Measurements from ENCODE around the gene UTRN. TPM values are rescaled to one million over a fixed set of nuclear protein-coding genes. Genes with fewer than 3 reads are reported as not detected.
A peak's percentile ranks its signal among the peaks of the same experiment; 100 is the strongest.

The UTRN gene
- total RNA-seq, 2 experiments from 2014 or later: 17.5 to 18.1 TPM

DNA sequence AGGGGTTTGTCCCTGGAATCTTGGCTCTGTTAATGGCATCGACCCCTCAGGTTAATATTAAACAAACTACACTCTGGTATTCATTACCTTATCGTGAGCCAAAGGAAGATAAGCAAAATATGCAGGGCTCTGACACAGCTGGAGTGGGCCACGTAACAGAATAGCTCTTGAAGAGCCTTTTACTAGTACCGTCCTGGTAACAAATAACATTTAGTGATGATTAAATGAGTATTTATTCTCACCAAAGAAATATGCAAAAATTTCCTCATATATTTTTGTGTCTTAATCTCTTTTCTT is 20.1 kb upstream of the UTRN start:
- no peak overlapping the region for H3K4me2 ChIP-seq (ENCODE audit: low read length)
- BruUV-seq (replicated peaks): no TSS peak
- TF ChIP-seq, protein P1, sequence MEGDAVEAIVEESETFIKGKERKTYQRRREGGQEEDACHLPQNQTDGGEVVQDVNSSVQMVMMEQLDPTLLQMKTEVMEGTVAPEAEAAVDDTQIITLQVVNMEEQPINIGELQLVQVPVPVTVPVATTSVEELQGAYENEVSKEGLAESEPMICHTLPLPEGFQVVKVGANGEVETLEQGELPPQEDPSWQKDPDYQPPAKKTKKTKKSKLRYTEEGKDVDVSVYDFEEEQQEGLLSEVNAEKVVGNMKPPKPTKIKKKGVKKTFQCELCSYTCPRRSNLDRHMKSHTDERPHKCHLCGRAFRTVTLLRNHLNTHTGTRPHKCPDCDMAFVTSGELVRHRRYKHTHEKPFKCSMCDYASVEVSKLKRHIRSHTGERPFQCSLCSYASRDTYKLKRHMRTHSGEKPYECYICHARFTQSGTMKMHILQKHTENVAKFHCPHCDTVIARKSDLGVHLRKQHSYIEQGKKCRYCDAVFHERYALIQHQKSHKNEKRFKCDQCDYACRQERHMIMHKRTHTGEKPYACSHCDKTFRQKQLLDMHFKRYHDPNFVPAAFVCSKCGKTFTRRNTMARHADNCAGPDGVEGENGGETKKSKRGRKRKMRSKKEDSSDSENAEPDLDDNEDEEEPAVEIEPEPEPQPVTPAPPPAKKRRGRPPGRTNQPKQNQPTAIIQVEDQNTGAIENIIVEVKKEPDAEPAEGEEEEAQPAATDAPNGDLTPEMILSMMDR (conservative IDR thresholded peaks at IDR 0.05; ENCODE audit: low read length): no peak
- no peak for TF ChIP-seq EZH2phosphoT487 (IDR thresholded peaks at IDR 0.05; ENCODE audit: borderline replicate concordance, low read depth, low read length)
- H3K4me1 ChIP-seq (ENCODE audit: insufficient read depth, low read length, poor library complexity, severe bottlenecking): no peaks in the 10 kb centered on the region
- no peaks in the 10 kb centered on the region for H3K9me2 ChIP-seq (ENCODE audit: insufficient read depth, low read length)
- intact Hi-C loops (cut with micrococcal nuclease; ENCODE audit: unreplicated experiment): no loop called here
- H3K36me3 ChIP-seq (ENCODE audit: insufficient read depth, low read length): no peaks in the 10 kb centered on the region
- no peak overlapping the region for H3K4me3 ChIP-seq (ENCODE audit: low read depth, low read length, poor library complexity, severe bottlenecking)
- no peaks in the 10 kb centered on the region for H3K79me2 ChIP-seq (ENCODE audit: insufficient read depth, low read depth, low read length)
- H4K20me1 ChIP-seq (ENCODE audit: insufficient read depth, low read length): no peaks in the 10 kb centered on the region
- no peaks in the 10 kb centered on the region for H3K9me3 ChIP-seq (ENCODE audit: low read length)
- H2AFZ ChIP-seq (ENCODE audit: low read length): no peak overlapping the region
- POLR2A ChIA-PET: interaction anchor here (0.5 to 1.5 kb wide), 3 partner anchors 13 to 17 kb away, joined by 3 to 4 read pairs (median 4); no protein-coding TSS in a partner anchor
- no peak for DNase-seq (ENCODE audit: low spot score)
- CTCF ChIA-PET (ENCODE audit: unreplicated experiment): no interaction called here
- no peak overlapping the region for H3K27ac ChIP-seq (ENCODE audit: low read depth, low read length, poor library complexity, severe bottlenecking)

DNA sequence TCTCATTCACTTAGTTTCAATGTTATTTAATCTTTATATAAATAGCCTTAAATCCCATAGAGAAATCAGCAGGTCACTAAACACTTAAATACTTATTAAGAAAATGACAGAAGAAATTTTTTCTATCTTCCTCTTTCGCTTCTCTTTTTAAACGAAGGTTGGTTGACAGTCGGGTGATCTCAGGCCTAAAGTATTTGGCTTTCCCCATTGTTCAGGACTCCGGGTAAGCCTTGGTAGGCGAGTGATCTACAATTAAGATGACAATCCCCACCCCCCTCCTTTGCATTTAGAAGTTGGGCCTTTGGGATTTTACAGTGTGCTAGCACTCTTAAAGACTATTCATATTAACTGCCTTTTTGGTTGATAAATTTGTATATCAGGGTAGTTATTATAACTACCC is 19.7 kb upstream of the UTRN start:
- H2AFZ ChIP-seq (ENCODE audit: low read length): no peak overlapping the region
- H3K4me2 ChIP-seq (ENCODE audit: low read length): no peak overlapping the region
- no peaks in the 10 kb centered on the region for H4K20me1 ChIP-seq (ENCODE audit: insufficient read depth, low read length)
- TF ChIP-seq, protein P1 (conservative IDR thresholded peaks at IDR 0.05; ENCODE audit: low read length): no peak
- TF ChIP-seq EZH2phosphoT487 (IDR thresholded peaks at IDR 0.05; ENCODE audit: borderline replicate concordance, low read depth, low read length): no peak
- no peak overlapping the region for H3K4me3 ChIP-seq (ENCODE audit: low read depth, low read length, poor library complexity, severe bottlenecking)
- no peaks in the 10 kb centered on the region for H3K79me2 ChIP-seq (ENCODE audit: insufficient read depth, low read depth, low read length)
- no peaks in the 10 kb centered on the region for H3K9me3 ChIP-seq (ENCODE audit: low read length)
- H3K27ac ChIP-seq (ENCODE audit: low read depth, low read length, poor library complexity, severe bottlenecking): no peak overlapping the region
- ChIA-PET POLR2A (interaction anchor here (0.5 to 1.5 kb wide), 3 partner anchors 13 to 17 kb away, joined by 3 to 4 read pairs (median 4); no protein-coding TSS in a partner anchor), CTCF (ENCODE audit: unreplicated experiment) (no interaction called here)
- peak; percentile 3 for DNase-seq (ENCODE audit: low spot score)
- H3K36me3 ChIP-seq (ENCODE audit: insufficient read depth, low read length): no peaks in the 10 kb centered on the region
- no TSS peak for BruUV-seq (replicated peaks)
- H3K9me2 ChIP-seq (ENCODE audit: insufficient read depth, low read length): no peaks in the 10 kb centered on the region
- H3K4me1 ChIP-seq (ENCODE audit: insufficient read depth, low read length, poor library complexity, severe bottlenecking): no peaks in the 10 kb centered on the region
- intact Hi-C loops (cut with micrococcal nuclease; ENCODE audit: unreplicated experiment): no loop called here

DNA sequence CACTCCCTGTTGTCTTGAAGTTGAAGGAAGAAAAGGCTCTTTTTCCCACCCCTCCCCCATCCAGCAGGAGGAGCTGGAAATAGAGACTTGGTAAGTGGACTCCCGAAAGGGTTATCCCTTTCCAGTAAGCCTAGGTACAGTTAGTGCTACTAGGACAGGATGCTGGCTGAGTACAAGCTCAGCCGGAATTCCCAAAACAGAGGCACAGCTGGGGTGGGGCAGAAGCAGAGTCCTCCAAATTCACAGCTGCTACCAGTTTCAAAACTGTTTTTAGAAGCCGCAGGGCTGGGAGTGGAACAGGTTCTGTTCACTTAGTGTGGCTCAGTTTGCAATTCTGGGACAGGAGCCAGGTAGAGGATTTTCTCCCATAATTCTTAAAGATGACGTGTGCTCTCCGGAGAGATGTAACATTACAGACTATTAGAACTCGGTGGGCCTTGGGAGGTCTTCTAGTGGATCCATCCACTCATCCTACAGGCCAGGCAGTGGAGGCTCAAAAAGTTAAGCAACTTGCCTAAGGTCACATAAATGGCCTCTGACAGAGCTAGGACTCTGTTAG is 19.0 kb upstream of the UTRN start:
- DNase-seq (ENCODE audit: low spot score): no peak
- Histone ChIP-seq H4K20me1 (ENCODE audit: insufficient read depth, low read length) (no peaks in the 10 kb centered on the region), H3K79me2 (ENCODE audit: insufficient read depth, low read depth, low read length) (no peaks in the 10 kb centered on the region), H3K4me2 (ENCODE audit: low read length) (no peak overlapping the region), H2AFZ (ENCODE audit: low read length) (no peak overlapping the region), H3K4me1 (ENCODE audit: insufficient read depth, low read length, poor library complexity, severe bottlenecking) (no peaks in the 10 kb centered on the region), H3K9me3 (ENCODE audit: low read length) (no peaks in the 10 kb centered on the region), H3K4me3 (ENCODE audit: low read depth, low read length, poor library complexity, severe bottlenecking) (no peak overlapping the region), H3K36me3 (ENCODE audit: insufficient read depth, low read length) (no peaks in the 10 kb centered on the region), H3K27ac (ENCODE audit: low read depth, low read length, poor library complexity, severe bottlenecking) (no peak overlapping the region), H3K9me2 (ENCODE audit: insufficient read depth, low read length) (no peaks in the 10 kb centered on the region)
- BruUV-seq (replicated peaks): no TSS peak
- intact Hi-C loops (cut with micrococcal nuclease; ENCODE audit: unreplicated experiment): no loop called here
- no peak for TF ChIP-seq EZH2phosphoT487 (IDR thresholded peaks at IDR 0.05; ENCODE audit: borderline replicate concordance, low read depth, low read length)
- ChIA-PET POLR2A (interaction anchor here (0.6 to 1.5 kb wide), 2 partner anchors 14 to 40 kb away, joined by 4 read pairs; no protein-coding TSS in a partner anchor), CTCF (ENCODE audit: unreplicated experiment) (no interaction called here)

Measured in OCI-LY7 (cell line).